Stimulated activated CD4-positive, alpha-beta T cell treated with anti-CD3 and anti-CD28 coated beads, TNF-alpha, amount 100 ng/mL, for 1 hour (primary cell): Measurements from ENCODE around the gene RHOBTB3.
"Not testable (repeated sequence)": the region's sequence is repeated elsewhere in the genome, so short reads cannot be mapped to it uniquely, and the experiment has no call there.

ENCODE experiments used
- DNase-seq, 3 donors: peaks; one replicate each; pipeline ENCODE4 v3.0.0-alpha.2; 2020; ENCODE audit warnings: low read depth in 3 of 3, low spot score in 1 of 3

Gene RHOBTB3

DNA sequence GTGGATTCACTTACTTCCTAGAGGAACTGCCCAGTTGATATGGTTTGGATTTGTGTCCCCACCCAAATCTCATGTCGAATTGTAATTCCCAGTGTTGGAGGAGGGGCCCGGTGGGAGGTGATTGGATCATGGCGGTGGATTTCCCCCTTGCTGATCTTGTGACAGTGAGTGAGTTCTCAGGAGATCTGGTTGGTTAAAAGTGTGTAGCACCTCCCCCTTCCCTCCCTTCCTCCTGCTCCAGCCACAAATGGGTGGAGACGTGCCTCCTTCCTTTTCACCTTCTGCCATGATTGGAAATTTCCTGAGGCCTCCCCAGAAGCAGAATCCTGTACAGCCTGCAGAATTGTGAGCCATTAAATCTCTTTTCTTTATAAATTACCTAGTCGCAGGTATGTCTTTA, 17.9 kb upstream of the RHOBTB3 start:
- DNase-seq: not testable (repeated sequence)

DNA sequence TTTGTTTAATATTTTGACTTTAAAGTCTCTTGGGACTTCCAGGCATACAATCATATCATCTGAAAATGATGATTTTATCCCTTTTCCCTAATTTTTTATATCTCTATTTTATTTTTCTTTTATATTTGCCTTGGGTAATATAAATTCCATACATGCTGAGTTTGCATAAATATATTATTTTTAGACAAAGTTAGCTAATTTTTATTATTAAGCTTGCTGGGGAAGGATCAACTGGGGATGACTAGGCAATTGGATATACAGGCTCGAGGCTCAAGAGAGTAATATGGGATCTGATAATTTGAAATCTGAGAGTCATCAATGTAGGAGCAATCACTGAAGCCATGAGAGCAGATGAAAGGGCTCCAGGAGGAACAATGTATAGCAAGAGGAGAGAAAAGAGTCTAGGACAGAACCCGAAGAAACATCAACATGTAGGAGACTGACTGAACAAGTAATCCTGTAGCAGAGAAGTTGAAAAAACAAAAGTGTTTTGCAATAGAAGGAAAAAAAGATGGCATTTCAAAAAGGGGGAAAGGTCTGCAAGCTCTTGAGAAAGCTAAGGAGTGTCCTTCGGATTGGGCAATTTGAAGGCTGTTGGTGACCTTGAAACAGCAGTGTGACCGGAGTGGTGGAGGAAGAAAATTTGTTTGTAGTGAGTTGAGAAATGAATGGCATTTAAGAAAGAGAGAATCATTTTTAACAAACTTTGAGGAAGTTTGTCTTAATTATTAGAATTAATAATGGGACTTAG, 17.0 kb upstream of the RHOBTB3 start:
- no peak for DNase-seq

DNA sequence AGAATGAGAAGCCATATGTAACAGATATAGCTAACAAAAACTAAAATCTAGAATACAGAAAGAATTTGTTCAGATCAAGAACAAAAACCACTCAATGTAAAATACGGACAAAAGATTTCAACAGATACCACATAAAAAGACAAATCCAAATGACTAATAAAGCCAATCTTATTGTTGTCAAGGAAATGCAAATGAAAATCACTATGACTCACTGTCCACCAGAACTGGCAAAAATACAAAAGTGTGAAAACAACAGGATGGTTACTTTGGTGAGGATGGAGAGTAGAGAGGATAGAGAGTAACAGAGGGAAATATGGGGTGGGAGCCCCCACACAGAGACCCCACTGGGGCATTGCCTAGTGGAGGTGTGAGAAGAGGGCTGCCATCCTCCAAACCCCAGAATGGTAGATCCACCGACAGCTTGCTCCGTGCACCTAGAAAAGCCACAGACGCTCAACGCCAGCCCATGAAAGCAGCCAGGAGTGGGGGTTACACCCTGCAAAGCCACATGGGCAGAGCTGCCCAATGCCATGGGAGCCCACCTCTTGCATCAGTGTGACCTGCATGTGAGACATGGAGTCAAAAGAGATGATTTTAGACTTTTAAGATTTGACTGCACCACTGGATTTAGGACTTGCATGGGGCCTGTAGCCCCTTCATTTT, 15.2 kb upstream of the RHOBTB3 start:
- DNase-seq: no peak

DNA sequence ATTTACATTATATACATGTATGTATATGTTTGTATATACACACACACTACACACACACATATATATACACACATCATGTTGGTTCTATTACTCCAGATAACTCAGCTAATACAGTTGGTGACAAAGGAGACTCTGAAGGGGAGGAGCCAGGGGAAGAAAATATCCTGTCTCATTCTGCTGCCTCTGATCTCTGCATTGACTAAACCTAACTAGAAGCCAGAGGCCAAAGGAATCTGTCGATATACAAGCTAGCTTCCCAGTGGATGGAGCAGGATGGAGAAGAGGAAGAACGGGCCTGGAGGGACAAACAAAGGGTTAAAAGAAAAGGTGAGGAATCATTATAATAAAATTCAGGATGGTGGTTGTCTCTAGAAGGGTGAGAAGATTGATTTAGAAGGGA, 13.7 kb upstream of the RHOBTB3 start:
- DNase-seq: no peak

DNA sequence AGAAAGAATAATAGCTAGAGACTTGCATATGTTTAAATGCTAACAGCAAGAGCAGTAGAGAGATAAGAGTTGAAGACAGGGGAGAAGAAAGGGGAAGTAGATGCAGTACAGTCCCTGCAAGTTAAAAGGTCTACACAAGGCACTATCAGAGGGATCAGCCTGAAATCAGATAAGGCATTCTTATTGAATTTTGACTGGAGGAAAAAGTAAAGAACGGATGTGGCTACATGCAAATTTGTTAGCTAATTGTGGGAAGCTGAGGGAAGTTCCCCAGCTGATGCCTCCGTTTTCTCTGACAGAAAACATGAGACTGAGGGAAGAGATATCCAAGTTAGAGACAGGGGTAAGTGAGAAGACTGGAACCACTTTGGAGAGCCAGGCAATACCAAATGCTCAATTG, 12.9 kb upstream of the RHOBTB3 start:
- DNase-seq: no peak

GRCh38 chr5:95718738-95719137, 12.4 kb upstream of the RHOBTB3 start:
- no peak for DNase-seq

DNA sequence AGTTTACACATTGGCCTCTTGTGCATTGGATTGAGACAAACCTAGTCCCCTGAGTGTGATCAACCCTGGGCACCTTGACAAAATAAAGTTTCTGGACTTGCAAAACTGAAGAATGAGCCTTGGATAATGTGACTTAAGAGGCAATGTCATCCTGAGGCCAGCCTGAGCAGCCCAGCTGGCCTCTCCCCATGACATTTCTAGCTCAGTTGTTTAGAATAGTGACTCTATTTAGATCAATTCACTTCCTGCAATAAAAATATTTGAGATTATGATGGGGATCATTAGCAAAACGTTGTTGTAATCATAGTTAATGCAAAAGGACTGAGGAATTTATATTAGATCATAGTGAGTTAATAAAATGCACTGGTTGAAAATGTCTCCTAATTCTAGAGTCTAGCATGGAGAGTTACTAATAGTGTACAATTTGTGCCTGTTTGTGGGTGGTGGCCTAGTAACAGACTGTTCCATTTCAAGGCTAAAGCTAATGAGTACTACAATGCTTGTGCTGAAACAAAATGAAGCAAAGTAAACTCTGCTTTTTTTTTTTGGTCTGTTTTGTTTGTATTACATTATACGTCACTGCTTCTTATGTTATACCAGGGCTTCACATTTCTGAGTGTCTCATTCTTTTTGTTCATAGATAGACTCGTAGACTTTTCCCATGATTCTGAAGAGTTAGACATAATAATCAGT, 10.9 kb upstream of the RHOBTB3 start:
- DNase-seq: no peak

DNA sequence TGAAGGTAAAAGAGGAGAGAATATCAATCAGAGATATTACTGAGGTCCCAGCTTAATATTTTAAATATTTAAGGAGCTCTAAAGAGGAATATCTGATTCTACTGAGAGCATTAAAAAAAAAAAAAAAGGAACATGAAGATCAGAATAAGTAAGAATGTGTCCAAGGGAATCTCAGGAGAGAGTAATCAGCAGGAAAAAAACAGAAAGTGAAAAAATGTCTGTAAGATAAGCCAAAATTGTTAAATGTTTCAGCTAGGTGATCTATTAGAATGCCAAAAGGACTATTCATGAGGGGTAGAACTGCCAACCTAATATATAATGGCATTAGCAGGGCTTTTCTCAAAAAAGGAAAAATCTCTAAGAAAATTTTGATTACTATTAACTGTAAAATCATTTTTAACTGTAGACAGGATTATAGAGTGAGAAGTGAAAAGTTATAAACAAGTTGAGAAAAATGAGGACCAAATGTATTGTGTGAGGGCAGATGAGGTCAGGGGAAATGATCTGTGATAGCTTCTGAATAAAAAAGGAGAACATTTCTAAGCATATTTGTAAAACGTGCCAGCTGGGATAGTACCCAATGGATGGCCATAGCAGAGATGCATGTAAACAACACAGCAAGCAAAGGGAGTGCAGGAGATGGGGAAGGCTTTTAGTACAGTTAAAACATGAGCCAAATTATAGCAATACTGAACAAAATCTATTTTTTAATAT, 9.4 kb upstream of the RHOBTB3 start:
- DNase-seq: no peak

DNA sequence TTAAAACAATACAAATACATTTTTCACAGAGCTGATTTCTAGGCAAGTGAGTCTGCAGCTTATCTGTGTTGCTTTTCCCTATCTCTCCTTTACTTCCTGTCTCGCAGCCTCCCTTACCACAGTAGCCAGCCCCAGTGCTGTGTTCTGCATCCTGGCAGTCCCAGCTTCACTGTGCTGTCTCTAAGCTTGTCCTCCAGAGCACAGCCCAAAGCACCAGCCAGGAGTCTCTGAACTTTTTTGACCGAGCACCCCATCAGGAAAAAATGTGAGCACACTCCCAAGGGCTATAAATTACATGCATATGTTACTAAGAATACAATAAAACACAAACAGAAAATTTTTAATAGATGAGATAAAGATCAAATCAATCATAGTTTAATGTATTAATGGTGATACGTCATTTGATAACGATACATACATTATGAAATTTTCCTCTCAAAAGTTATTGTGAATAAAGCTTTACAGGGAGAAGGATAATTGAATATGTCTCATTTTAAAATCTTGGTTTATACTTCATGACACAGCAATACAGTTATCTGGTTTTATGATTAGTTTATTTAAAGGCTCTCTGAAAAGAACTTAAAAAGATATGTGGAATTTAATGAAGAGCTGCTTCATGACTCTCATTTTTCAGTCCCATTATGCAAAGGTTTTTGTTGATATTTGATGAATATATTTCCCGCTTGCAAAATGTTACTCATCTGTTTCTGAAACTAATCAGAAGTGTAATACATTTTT, 7.3 kb upstream of the RHOBTB3 start:
- no peak for DNase-seq

GRCh38 chr5:95725071-95725820, 5.9 kb upstream of the RHOBTB3 start:
- DNase-seq: no peak

DNA sequence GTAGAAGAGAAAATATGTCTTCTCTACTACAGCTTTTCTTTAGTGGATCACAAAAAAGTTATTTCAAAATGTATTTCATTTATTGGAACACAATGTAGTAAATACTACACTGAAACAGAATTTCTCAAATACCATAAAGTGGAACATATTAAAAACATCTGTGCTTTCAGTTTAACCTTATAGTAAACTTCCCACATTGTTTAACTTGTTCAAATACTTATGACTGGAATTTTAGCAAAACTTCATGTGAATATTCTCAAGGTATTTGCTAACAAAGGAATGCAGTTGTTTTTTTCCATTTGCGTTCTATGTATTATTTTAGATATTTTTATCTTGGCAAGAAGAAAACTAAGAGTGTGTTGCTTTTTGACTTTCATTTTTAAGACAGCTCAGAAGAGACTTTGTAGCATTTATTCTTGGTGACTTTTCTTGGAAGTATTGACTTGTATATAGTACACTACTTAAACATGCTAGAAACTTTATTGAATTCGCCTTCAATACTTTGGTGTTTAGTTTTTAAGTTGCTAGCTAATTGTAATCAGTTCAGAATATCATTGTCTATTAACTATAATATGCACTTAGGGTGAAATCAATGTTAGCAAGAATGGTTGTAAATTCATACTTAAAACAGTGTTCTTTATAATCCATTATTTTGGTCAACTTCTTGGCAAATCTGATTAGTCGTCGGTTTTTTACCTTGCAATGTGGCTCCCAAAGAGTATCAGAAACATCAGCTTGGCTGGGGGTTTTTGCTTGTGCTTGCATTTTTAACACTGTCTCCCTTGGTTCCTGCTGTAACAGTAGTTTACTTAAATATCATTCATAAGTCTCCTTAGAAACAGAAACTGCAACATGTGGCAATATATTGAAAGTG, 5.0 kb upstream of the RHOBTB3 start:
- DNase-seq: no peak

- no peak for DNase-seq
Observed at GRCh38 chr5:95726811-95727763, 4.0 kb upstream of the RHOBTB3 start.

DNA sequence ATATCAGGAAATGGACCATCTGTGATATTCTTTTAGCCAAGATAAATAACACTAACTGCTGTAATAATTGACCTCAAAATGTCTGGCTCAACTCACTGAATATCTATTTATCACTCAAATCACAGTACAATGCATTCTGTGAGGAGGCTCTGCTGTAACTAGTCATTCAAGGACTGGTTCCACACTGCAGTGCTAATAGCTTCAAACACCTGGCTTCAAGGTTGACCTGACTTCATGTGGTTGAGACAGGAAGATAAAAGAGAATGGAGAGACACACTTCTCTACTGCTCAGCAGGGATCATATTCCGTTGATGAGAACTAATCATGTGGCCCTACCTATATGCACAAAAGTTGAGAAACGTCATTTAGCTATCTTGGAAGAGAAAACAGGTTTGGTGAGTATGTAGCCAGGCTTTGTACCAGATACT, 3.4 kb upstream of the RHOBTB3 start:
- DNase-seq: no peak

DNA sequence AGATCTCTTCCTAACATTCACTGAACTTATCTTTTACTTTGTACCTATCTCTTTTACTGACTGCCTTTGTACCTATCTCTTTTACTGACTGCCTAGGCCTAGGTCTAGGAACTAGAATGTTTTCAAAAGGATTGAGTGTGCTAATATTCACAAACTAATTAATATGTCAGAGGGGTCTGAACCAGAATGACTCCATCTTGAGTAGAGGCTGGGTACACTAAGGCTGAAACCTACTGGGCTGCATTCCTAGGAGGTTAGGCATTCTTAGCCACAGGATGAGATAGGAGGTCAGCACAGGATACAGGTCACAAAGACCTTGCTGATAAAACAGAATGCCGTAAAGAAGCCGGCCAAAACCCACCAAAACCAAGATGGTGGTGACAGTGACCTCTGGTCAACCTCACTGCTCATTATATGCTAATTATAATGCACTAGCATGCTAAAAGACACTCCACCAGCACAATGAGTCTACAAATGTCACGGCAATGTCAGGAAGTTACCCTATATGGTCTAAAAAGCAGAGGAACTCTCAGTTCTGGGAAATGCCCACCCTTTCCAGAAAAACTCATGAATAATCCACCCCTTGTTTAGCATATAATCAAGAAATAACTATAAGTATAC, 2.5 kb upstream of the RHOBTB3 start:
- DNase-seq: no peak

DNA sequence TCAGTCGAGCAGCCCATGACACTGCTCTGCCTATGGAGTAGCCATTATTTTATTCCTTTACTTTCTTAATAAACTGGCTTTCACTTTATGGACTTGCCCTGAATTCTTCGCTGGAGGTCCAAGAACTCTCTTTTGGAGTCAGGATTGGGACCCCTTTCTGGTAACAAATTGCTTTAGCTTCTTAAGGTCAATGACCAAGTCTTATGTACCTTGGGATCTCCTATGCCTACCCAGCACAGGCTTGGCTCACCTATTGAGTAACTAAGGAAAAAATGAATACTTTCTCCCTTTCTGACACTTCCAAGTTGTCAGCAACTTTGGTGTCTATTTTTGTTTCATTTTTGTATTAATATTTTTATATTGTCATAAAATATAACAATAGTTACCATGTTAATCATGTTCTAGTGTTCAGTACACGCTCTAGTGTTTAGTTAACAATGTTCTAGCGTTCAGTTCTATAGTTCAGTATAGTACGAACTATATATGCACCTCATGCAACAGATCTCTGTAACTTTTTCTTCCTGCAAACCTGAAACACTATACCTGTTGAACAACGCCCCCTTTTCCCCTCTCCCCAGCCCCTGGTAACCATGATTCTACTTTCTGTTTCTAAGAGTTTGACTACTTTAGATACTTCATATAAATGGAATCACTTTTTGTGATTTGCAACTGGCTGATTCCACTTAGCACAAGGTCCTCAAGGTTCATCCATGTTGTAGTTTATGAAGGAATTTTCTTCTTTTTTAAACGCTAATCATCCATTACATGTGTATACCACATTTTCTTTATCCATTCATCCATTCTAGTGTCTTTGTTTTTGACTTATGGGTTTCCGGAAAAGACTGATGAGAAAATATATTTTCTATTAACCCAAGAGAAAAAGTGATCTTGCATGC, 1.8 kb upstream of the RHOBTB3 start:
- DNase-seq: no peak

DNA sequence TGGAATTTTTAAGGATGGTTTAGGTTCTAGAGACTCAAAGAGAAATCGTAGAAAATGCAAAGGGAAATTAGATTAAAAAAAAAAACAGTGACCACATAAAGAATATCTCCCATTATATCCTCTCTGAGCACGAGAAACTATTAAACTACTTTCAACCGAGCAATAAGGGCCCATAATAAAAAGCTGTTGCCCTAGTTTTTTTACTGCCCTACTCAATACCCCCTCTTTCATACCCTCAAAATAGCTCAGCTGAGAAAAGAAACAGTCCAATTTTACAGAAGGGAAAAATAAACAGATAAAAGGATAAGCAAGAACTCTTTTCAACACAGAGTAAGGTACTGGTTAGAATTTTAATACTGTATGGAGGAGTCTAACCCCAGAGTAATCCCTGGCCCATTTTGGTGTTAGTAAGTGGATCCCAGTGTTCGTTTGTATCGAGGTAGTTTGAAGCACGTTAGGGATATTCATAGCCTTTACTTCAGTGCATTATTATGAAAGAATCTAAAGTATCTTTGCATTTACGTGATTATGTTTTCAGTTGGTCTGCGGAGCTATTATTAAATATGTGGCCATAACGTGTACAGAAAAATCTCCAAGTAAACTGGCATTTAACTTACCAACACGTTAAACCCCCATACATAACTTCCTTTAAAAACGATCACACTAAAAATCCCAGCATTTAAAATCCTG, 980 bp upstream of the RHOBTB3 start:
- DNase-seq: no peak
